G401.6 (cell line): ENCODE results near the gene GTF3C4.

Source experiments
- FAIRE-seq: peaks from 2 replicates; lab custom pipeline; 2012; peaks lifted over from hg19 to GRCh38; lab: Jason Lieb, UNC

GTF3C4 gene, protein sequence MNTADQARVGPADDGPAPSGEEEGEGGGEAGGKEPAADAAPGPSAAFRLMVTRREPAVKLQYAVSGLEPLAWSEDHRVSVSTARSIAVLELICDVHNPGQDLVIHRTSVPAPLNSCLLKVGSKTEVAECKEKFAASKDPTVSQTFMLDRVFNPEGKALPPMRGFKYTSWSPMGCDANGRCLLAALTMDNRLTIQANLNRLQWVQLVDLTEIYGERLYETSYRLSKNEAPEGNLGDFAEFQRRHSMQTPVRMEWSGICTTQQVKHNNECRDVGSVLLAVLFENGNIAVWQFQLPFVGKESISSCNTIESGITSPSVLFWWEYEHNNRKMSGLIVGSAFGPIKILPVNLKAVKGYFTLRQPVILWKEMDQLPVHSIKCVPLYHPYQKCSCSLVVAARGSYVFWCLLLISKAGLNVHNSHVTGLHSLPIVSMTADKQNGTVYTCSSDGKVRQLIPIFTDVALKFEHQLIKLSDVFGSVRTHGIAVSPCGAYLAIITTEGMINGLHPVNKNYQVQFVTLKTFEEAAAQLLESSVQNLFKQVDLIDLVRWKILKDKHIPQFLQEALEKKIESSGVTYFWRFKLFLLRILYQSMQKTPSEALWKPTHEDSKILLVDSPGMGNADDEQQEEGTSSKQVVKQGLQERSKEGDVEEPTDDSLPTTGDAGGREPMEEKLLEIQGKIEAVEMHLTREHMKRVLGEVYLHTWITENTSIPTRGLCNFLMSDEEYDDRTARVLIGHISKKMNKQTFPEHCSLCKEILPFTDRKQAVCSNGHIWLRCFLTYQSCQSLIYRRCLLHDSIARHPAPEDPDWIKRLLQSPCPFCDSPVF

DNA sequence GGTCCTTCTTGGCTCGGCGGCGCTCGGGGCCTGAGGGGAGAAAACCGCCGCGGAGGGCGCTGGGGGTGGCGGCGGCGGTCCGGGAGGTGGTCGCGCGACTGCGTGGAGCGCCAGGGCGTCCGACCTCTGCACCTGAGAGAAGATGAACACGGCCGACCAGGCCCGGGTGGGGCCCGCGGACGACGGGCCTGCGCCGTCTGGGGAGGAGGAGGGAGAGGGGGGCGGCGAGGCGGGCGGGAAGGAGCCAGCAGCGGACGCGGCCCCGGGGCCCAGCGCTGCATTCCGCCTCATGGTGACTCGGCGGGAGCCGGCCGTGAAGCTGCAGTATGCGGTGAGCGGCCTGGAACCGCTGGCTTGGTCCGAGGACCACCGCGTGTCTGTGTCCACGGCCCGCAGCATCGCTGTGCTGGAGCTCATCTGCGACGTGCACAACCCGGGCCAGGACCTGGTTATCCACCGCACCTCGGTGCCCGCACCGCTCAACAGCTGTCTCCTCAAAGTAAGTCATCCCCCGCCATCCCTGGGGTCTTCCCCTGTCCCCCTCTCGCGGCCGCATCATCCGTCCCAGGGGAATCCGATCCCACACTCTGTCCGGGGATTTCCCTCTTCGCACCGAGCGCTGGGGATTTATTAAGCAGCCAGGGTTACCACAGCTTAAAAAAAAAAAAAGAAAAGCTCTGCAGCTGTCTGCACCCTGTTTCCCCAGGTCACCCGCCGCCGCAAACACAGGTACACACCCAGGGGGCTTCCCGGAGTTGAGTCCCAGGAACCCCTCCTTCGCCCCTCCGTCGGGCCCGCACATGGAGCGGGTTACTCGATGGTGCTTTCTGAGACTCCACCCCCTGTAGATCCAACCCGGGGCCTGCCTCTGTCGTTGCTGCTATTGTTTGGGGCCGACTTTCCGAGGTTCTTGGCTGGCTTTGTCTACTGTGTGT is at the start of gene GTF3C4:
Gene GTF3C4 (plus strand): TSS at position 8 of the 935 bp plus-strand sequence. CDS start 135 bp downstream, at position 143.
- FAIRE-seq, result no peak

DNA sequence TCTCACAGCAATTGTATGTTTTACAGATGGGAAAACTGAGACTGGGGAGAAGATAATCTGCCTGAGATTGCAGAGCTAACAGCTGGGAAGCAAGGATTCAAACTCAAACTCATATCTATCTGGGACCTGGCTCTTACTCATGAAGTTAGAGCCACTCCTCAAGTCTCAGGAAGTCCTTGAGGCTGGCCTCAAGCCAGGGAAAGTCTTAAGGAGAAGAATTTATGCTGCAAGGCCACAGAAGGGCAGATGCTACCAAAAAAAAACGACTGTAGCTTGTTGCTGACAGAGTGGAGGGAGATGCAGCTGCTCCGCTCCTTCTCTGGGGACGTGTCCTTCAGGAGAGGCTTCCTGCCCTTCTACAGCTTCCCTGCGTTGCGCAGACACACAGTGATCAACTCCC is 48.1 kb upstream of the GTF3C4 start:
- no peak for FAIRE-seq

DNA sequence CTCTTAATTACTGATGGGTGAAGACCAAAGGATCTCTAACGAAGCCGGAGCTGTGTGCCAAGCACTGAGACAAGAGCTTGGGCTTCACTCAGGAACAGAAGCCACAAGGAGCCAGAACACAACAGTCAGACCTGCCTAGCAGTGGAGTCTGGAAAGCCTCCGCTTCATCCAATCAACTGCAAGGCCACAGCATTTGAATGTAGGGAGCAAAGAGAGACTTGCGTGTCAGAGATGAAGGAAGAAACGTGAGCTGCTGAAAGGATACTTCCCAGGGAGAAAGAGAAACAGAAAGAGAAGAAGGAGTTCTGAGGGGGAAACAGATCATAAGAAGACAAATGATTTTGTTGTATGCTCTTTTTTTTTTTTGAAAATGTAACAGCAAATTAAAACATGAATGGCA is 44.0 kb upstream of the GTF3C4 start:
- no peak for FAIRE-seq

DNA sequence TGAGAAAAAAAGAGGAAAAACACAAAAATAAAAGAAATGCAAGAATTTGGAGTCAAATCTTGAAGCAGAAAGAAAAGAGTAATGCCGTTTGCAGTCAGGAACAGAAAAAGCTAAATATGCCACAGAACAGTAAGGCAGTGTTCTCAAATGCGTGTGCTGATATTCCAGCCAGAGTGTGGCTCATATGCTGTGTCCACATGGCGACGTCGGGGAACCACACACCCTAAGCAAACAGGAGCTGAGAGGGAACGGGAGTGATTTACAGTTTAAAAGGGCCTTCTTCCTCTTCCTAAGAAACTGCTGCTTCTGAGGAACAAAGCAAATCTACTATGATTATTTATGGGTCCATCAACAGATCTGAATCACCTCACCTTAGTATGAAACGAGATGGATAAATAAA is 43.2 kb upstream of the GTF3C4 start:
- FAIRE-seq, result no peak

DNA sequence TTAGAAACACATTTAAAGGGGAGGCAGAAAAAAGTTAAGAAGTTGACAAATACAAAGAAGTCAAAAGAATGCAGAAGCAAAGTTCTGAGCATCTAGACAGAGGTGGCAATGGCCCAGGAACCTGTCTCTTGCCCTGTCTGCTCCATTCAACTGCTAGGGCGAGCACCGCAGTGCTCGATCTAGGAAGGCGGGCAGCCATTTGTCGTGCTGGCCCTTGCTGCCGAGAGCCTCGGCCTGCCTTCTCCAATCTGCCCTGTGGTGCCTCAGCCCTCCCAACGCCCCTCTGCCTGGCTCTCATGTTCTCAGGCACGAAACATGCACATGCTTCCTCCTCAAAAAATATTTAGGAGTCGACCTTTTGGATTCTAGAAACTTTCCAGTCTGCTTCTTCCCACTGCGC is 42.7 kb upstream of the GTF3C4 start:
- no peak for FAIRE-seq

DNA sequence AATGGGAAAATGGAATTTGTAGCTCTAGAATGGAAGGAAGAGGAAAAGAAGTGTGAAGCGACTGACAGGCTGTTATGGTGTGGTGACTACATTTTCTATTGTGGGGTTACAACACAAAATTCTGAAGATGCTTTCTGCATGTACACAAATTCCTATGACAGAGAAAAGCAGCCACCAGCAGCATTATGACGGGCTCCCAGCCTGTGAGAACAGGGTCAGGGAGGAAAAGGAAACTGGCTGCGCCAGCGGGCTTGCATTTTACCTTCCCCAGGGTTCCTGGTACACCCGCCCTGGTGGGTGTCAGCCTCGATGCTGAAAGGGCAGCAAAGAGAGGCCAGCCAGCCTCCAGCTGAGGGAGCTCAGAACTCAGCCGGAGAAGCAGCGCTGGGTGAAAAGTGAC is 41.5 kb upstream of the GTF3C4 start:
- FAIRE-seq, result no peak

DNA sequence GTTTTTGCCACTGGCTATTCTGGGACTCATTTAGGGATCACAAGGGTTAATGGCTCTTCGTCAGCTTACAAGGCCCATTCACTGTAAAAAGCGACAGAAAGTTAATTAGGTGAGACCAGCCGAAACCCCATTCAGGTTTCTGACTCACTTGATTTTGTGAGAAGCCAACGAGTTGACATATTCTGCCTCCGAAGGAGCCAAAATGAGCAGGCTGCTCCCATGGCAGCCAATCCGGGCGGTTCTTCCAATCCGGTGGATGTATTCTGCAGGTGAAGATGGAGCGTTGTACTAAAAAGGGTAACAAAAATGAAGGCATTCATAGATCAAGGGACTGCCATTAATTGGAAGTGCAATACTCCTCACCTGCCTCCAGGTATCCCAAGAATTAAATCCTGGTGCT is 40.1 kb upstream of the GTF3C4 start:
- FAIRE-seq, result no peak

DNA sequence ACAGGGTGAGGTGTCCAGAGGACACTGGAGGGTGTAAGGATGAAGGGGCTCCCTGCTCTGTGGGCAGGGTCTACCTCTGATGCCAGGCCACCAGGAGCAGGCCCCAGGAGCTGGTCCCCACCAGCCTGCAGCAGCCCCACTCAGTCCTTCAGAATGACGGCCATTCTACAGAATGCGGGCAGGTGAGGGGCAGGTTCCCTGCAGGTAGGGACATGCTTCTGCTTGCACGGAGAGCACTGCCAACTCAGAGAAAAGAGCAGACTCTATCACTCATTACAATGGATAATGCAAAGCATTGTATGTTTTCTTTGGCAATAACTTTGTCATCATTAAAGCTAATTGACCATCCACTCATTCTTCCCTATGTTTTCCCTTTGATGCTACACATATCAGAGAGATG is 39.5 kb upstream of the GTF3C4 start:
- no peak for FAIRE-seq

DNA sequence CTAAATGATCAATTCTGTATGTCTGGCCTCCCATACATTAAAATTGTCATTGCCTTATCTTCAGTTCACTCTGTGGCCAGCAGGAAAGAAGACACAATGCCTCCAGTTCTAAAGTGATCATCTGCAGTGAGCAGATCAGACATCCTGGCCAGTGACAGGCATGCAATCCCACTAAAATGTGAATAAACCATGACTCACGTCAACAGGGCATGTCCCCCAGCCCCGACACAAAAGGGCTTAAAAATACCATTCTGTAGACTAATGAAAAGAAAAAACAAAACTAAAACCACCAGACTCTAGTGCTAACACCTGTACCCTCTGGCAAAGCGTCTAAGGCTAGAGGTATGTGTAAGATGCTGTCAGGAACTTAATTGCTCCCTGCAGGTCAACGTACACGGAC is 39.0 kb upstream of the GTF3C4 start:
- FAIRE-seq, result no peak

DNA sequence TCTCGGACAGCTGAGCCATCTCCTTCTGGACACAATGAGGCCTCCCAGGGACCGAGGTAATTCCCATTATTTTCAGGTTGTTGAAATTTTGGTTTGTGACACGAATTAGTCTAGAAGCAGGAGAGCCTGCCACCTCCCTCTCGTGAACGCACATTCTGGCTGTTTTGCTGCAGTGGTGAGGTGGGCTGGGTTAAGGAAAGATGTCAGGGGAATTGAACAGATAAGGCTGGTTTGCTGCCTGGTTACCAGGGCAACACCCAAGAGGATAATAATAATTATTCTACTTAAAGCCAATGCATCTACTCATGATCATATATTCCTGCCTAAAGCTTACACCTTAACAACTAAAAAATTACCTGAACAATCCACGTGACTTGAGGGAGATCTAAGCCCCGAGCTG is 38.6 kb upstream of the GTF3C4 start:
- no peak for FAIRE-seq

DNA sequence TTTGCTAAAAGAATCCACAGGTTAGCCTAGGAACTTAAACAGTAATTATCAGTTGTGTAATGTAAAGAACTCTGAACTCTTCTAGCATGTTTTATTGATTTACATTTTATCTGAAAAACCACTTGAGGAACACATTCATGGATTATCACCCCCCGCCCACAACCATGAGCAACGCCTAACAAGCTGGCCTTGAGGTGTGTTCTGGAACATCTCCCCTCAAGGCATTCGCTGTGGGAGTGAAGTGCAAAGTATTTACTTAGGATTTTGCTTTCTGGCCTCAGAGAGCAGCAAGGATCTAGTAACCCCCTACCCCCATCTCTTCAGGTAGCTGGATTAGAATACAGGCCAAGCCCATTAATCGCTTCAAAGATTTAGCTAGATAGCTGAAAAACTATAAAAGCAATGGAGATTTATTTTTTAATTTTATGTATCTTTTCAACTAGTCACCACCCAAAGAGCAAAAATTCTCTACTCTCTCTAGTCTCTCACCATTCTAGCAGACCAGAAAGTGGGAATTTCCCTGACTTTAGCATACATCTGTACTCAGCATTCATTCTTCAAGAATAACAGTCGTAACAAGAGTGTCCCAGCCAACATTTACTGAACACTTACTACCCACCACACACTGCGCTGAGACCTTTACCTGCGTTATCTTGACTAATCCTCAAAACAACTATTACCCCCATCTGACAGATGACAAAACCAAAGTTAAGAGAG is 37.7 kb upstream of the GTF3C4 start:
- FAIRE-seq, result no peak

DNA sequence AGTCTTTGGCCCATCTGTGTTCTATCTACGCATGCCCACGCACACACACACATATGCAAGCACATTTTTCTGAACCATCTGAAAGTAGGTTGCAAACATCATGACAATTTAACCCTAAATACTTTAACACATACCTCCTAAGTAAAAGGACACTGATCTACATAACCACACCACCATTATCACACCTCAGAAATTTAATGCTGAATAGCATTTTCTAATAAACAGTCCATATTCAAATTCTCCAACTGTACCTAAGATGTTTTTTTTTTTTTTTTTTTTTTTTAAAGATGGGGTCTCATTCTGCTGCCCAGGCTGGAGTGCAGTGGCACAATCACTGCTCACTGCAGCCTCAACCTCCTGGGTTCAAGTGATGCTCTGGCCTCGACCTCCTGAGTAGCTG is 35.9 kb upstream of the GTF3C4 start:
- FAIRE-seq, result no peak

DNA sequence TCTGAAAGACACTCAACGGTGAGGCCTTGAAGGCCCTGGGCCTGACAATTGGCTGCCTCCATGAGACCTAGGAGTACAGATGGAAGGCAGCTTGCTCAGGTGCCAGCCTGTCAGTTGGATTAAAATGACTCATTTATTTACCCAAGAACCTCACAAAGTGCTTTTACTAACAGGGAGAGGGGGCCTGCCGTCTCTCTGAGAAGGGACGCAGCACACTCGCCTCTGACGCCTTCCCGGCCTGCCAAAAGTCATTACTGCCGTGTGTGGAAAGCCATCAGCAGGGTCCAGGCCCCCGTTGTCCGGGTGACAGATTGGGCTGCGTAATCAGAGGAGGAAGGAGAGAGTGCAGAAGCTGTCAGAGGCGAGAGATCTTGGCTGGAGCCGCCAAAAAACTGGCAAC is 32.9 kb upstream of the GTF3C4 start:
- no peak for FAIRE-seq

DNA sequence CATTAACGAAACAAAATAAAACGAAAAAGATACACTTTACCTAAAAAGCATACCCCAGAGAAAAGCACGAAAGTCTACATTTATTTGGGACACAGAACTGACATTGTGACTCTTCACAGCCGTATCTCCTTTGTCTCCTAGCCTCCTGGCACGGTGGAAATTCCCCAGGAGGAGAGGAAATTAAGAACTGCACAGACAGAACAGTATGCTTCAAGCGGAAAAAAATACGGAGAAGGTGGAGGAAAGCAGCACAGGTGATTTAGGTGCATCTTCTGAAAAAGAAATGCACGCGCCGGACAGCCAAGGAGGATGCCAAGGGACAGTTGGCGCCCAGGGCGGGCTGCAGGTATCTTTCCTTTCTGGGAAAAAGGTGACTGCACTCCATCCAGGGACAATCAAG is 32.5 kb upstream of the GTF3C4 start:
- FAIRE-seq, result no peak

DNA sequence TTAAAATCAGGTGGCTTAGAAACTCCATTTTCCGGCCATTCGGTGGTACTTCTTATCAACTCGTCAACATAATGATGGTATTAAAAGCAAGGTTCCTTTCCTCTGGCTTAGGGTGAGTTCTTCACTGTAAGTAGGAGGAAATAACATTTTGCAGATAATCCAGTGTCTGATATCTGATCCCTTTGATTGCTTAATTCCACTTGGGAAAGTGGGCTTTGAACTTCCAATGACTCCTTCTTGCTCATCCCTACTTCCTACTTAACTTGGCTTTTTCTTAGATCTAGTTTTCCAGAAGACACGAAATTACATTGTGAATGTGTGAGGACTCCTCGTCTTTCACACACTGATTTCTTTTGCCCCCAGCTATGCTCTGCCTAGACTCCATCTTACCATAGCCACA is 32.0 kb upstream of the GTF3C4 start:
- FAIRE-seq, result no peak

DNA sequence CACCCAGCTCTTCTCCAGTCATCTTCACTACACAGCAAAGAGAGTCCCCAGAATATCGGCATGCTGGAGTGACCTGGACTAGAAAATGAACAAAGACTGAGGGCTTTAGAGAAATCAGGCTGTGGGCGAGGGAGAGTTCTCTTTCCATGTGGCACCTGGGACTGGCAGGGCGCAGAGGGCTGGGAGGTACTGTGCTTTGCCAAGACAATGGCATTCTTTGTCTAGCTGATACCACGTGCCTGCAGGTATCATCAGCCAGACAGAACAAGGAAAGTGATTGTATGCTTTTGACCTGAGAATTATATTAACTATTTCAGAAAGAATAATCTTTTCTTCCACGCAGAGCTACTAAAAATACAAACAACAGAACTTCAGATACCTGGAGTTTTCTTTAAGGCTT is 30.9 kb upstream of the GTF3C4 start:
- no peak for FAIRE-seq

DNA sequence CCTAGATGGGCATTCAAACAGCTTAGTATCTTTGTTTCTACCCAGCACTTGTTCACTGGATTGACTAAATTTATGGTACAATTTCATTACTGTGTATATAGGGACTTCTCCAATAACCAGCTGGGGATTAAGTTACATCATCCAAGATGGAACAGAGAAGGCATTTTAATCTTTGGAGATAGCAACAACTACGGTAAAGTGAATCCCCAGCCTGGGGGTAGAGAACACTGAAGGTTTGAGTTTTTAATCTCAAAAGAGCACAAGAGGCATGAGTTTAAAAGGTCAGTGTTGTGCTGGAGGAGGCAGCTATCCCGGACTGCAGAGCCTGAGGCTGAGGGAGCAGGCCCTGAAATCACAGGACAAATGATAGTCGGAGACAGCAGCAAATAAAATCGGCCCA is 29.0 kb upstream of the GTF3C4 start:
- no peak for FAIRE-seq

DNA sequence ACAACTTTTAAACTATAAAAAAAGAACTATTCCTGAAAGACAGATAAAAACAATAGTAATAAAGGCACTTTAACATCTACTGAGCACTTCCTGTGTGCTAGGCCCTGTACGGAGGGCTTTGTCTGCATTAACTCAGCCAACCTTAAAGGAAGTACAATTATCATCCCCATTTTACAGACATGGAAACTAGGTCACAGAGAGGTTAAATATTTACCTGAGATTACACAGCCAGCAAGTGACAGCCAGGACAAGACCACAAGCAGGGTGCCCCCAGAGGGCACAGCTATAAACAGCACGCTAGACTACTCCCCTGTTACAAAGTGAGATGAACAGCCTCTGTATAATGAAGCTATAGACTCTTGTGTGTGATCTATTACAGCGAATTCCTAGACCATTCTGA is 26.0 kb upstream of the GTF3C4 start:
- no peak for FAIRE-seq

DNA sequence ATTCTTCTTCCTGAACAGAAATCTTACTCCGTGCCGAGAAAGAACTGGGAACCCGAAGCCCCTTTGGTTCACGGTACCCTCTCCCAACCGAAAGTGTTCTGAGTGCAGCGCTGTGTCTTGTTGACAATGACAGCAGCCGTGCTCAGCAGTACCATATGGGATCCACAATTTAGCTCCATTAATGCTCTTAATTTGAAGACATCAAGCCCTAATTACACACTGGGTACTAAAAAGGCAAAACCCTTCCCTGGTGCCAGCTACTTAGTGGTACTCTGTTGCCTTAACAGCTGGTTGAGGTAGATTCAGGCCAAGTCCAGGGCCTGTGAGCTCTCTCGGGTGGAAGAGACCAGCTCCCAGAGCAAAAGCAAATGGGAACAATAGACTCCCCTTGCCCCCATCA is 25.0 kb upstream of the GTF3C4 start:
- no peak for FAIRE-seq

DNA sequence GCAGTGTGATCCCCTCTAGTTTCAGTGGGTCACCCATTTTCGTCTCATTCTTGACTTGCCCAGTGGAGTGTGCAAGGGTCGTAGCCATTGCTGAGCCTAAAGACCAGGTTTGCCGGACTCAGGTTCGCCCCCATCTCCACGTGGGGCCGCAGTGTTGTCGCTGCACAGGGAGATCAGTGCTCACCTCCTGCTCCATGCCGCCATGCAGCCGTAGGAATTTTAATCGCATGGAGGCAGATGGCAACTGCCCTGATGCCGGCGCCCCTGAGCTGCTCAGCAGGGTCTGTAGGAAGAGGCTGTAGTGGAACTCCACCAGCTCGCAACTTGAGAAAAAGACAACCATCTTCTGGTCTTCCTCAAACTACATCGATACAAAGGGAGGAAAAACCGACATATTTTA is 24.6 kb upstream of the GTF3C4 start:
- no peak for FAIRE-seq

DNA sequence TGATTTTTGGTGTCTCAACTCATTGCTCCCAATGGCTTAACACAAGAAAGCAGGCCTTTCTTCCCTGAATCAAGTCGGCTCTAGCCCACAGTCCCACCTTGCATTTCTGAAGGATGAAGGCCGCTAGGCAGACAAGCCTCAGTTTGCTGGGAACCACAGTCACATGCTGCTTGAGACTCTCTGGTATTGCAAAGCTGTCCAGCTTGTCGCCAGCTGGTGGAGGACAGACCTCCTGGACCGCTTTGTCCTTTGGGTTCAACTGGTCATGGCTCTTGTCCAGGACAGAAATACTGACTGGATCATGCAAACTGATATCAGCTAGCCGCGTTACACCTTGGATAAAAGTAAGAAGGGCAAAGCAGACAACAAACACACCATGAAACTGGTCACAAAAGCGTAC is 23.5 kb upstream of the GTF3C4 start:
- FAIRE-seq, result no peak

DNA sequence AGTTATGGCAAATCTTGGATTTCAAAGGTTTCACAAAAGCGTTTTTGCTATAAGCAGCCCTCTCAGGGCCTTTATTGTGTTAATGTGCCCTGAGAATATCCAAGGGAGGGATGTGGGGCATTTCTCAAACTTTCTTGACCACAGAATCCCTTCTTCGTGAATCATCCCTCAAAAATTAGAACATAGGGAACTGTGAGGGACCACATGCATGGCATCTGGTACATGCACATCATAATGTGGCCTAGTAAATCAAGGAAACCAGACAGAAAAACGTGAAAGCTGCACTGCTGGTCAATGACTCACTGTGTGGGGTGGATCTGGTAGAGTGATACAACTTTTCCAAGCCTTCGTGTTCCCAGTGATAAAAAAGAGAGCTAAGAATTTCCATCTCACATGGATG is 22.9 kb upstream of the GTF3C4 start:
- no peak for FAIRE-seq
